Measurements from ENCODE around the gene ELF4.

DNA sequence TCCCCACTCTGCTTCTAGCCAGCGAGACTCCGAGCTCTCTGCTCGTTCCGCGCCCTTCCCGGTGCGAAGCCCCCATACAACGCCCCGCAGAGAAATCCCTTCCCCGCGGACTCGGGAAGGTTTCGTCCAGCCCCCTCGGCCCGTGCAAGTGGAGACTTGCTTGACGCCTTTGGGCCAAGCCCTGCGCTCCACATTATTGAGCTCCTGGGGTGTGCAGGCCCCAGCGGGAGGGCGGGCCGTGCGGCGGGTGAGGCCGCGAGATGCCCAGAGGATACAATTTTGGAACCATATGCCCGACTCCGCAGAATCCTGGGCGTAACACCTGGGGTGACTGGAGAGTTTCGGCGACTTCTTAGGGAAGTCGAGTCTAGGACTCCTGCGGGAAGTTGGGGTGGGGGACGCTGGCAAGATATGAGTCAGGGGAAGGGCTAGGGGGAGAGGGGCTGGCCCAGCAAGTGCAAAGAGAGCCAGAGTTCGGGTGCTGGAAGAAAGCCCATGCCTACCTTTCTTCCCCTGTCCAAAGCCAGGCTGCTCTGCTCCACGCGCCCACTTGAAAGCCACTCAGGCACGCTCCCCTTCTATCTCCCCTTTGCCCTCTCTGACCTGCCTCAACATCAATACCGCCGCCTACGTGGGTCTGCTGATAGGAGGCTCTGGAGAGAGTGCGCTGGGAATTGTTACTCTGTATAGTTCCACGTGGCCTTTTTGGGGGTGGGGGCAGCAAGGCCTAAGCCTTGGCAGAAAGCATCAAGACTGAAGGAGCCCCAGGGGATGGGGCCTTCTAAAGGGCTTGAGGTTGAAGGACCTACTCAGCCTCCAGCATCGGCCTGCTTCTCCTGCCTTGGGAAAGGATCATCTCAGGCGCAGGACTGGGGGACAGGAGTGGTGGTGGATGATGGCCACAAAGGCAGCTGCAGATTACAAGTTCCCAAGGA, 1.2 kb upstream of the ELF4 start:
- TF ChIP-seq, protein P1, sequence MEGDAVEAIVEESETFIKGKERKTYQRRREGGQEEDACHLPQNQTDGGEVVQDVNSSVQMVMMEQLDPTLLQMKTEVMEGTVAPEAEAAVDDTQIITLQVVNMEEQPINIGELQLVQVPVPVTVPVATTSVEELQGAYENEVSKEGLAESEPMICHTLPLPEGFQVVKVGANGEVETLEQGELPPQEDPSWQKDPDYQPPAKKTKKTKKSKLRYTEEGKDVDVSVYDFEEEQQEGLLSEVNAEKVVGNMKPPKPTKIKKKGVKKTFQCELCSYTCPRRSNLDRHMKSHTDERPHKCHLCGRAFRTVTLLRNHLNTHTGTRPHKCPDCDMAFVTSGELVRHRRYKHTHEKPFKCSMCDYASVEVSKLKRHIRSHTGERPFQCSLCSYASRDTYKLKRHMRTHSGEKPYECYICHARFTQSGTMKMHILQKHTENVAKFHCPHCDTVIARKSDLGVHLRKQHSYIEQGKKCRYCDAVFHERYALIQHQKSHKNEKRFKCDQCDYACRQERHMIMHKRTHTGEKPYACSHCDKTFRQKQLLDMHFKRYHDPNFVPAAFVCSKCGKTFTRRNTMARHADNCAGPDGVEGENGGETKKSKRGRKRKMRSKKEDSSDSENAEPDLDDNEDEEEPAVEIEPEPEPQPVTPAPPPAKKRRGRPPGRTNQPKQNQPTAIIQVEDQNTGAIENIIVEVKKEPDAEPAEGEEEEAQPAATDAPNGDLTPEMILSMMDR (IDR thresholded peaks at IDR 0.05) = no peak
- no peak for TF ChIP-seq EP300 (IDR thresholded peaks at IDR 0.05)
- no peak for TF ChIP-seq POLR2A (IDR thresholded peaks at IDR 0.05)

Data from ovary (tissue), 3 donors.